SK-N-SH treated with all-trans-retinoic acid at 6 μM for 48 hours (cell line): ENCODE measurements around the gene IL22.

Experiments
- ATAC-seq: fragments of 200-7000 bp; cut with Tn5 transposase; 3 replicates; pipeline ENCODE4 v1.9.1; 2020; ENCODE audit warnings: mild to moderate bottlenecking, moderate library complexity
- BACH2 ChIP-seq: fragments of 250-450 bp; sonication (Bioruptor Pico); IDR thresholded peaks from 2 replicates; pipeline ENCODE4 v1.9.0; 2021; ENCODE audit warnings: mild to moderate bottlenecking, borderline replicate concordance
- CREB5 ChIP-seq: fragments of 250-450 bp; sonication (Bioruptor Pico); IDR thresholded peaks from 2 replicates; pipeline ENCODE4 v1.5.1; 2020; ENCODE audit warnings: low read depth, mild to moderate bottlenecking, moderate library complexity
- CSRNP3 ChIP-seq: fragments of 250-450 bp; sonication (Bioruptor Pico); IDR thresholded peaks from 2 replicates; pipeline ENCODE4 v1.5.1; 2021; ENCODE audit warnings: mild to moderate bottlenecking, moderate library complexity
- ESRRG ChIP-seq: fragments of 250-450 bp; sonication (Bioruptor Pico); IDR thresholded peaks from 2 replicates; pipeline ENCODE4 v1.6.1; 2021; ENCODE audit warnings: mild to moderate bottlenecking
- GLIS3 ChIP-seq: fragments of 250-450 bp; sonication (Bioruptor Pico); IDR thresholded peaks from 2 replicates; pipeline ENCODE4 v1.5.0; 2020; ENCODE audit warnings: mild to moderate bottlenecking, moderate library complexity
- ISL1 ChIP-seq: fragments of 250-450 bp; sonication (Bioruptor Pico); IDR thresholded peaks from 2 replicates; pipeline ENCODE4 v2.1.2; 2022; ENCODE audit warnings: mild to moderate bottlenecking, moderate library complexity
- OSR1 ChIP-seq: fragments of 250-450 bp; sonication (Bioruptor Pico); IDR thresholded peaks from 2 replicates; pipeline ENCODE4 v1.8.0; 2022; ENCODE audit warnings: moderate library complexity, mild to moderate bottlenecking, inconsistent platforms
- PPARA ChIP-seq: fragments of 250-450 bp; sonication (Bioruptor Pico); IDR thresholded peaks from 2 replicates; pipeline ENCODE4 v1.5.0; 2020; ENCODE audit warnings: mild to moderate bottlenecking, borderline replicate concordance
- RARB ChIP-seq: fragments of 250-450 bp; sonication (Bioruptor Pico); IDR thresholded peaks from 2 replicates; pipeline ENCODE4 v1.8.0; 2021; ENCODE audit warnings: mild to moderate bottlenecking, moderate library complexity
- SNAI2 ChIP-seq: fragments of 250-450 bp; sonication (Bioruptor Pico); IDR thresholded peaks from 2 replicates; pipeline ENCODE4 v1.5.0; 2020; ENCODE audit warnings: mild to moderate bottlenecking, moderate library complexity
- TCF4 ChIP-seq: fragments of 250-450 bp; sonication (Bioruptor Pico); IDR thresholded peaks from 2 replicates; pipeline ENCODE4 v1.8.0; 2021; ENCODE audit warnings: mild to moderate bottlenecking, moderate library complexity, borderline replicate concordance
- TSHZ2 ChIP-seq: fragments of 250-450 bp; sonication (Bioruptor Pico); IDR thresholded peaks from 2 replicates; pipeline ENCODE4 v1.5.0; 2020; ENCODE audit warnings: mild to moderate bottlenecking, moderate library complexity
- ZC3H10 ChIP-seq: fragments of 250-450 bp; sonication (Bioruptor Pico); IDR thresholded peaks from 2 replicates; pipeline ENCODE4 v1.5.1; 2021; ENCODE audit warnings: mild to moderate bottlenecking, moderate library complexity
- ZNF565 ChIP-seq: fragments of 450-650 bp; formaldehyde crosslinking; conservative IDR thresholded peaks from 2 replicates; pipeline ENCODE4 v1.5.0; 2020; ENCODE audit warnings: low read depth, mild to moderate bottlenecking, moderate library complexity
- ZNF70 ChIP-seq: fragments of 450-650 bp; formaldehyde crosslinking; IDR thresholded peaks from 2 replicates; pipeline ENCODE4 v1.5.0; 2020; ENCODE audit warnings: mild to moderate bottlenecking, moderate library complexity
- TF ChIP-seq, protein P1 (sequence below): fragments of 250-450 bp; sonication (Bioruptor Pico); IDR thresholded peaks from 2 replicates; pipeline ENCODE4 v1.8.0; 2021; ENCODE audit warnings: low read depth, mild to moderate bottlenecking, moderate library complexity, borderline replicate concordance

Gene IL22

DNA sequence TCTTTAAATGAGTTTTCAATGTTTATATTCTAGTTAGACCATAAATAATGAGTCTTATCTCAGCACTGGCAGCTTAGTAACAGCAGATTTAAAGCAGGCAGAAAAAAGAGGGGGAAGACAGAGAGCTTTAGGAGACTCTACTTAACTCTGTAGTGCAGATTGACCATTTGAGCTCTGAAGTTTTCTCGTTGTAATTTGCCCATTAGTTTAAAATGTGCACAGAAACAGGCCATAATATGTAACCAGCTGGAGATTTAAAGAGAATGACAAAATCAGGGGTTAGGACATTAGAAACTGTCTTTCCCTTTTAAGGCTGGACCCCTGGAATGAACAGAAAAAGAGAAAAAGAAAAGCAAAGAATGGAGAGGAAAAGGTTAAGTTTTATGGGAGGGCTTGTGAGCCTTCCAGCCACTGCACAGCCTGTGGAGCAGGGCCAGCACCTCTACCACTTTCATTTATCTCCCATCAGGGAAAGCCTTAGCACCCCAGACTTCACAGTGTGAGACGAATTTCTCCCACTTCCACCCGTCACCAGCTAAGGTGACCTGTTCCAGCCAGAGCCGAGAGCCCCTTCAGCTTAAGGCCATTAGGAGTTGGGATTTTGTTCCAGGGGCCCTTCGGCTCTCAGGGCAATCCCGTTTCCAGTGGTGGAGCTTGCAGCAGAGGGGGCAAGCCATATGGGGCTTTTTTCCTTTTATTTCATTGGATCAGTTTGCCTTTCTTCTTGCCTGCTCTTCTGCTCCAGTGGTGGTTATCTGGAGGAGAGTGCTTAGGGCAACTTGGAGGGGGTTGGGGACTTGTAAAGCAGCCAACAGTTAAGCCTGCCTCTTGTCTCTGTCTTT lies 8.0 kb downstream of the IL22 start:
- TF ChIP-seq TCF4 (no peak), ZNF70 (CRISPR knock-in tag) (no peak), ZC3H10 (CRISPR knock-in tag) (no peak), ISL1 (CRISPR knock-in tag) (0 out of 2 replicates have a peak, but pooled peaks have one; percentile 10), GLIS3 (no peak), BACH2 (CRISPR knock-in tag) (no peak)
- TF ChIP-seq, all 23 proteins: peak for 1
- peak; percentile 81 for ATAC-seq

- no peak for ATAC-seq
- TF ChIP-seq ZNF70 (CRISPR knock-in tag) (no peak), RARB (CRISPR knock-in tag) (no peak), SNAI2 (CRISPR knock-in tag) (no peak), CSRNP3 (CRISPR knock-in tag) (no peak), TSHZ2 (CRISPR knock-in tag) (no peak), PPARA (CRISPR knock-in tag) (no peak), OSR1 (CRISPR knock-in tag) (no peak), BACH2 (CRISPR knock-in tag) (no peak)
- TF ChIP-seq, protein P1, sequence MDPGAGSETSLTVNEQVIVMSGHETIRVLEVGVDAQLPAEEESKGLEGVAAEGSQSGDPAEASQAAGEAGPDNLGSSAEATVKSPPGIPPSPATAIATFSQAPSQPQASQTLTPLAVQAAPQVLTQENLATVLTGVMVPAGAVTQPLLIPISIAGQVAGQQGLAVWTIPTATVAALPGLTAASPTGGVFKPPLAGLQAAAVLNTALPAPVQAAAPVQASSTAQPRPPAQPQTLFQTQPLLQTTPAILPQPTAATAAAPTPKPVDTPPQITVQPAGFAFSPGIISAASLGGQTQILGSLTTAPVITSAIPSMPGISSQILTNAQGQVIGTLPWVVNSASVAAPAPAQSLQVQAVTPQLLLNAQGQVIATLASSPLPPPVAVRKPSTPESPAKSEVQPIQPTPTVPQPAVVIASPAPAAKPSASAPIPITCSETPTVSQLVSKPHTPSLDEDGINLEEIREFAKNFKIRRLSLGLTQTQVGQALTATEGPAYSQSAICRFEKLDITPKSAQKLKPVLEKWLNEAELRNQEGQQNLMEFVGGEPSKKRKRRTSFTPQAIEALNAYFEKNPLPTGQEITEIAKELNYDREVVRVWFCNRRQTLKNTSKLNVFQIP = no peak
These were observed 10.6 kb downstream of the IL22 start for GRCh38 chr12:68242777-68243176.

DNA sequence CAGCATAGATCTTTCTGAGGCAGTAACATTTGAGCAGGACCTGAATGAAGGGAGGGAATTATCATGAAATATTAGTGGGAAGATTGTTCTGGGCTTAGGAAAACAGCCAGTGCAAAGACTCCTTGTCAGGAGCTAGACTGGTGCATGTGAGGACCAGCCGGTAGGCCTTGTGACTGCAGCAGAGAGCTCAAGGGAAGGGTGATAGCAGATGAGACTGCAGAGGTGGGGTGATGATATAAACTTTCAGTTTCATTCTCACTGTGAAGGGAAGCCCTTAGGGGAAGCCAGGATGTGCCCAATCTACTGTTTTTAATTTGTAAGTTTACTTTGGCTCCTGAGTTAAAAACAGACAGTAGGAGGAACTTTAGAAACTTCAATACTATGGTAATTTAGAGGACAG lies 12.4 kb downstream of the IL22 start:
- peak; percentile 50 for ATAC-seq

More for the DNA sequence above, 12.4 kb downstream of the IL22 start:
- TF ChIP-seq, protein P1 = no peak
- TF ChIP-seq ZNF565 = no peak
- TF ChIP-seq CREB5 (CRISPR knock-in tag) = no peak
- TF ChIP-seq ESRRG (CRISPR knock-in tag) = no peak
- TF ChIP-seq GLIS3 = no peak
- no peak for TF ChIP-seq ZC3H10 (CRISPR knock-in tag)
- TF ChIP-seq CSRNP3 (CRISPR knock-in tag) = no peak
- TF ChIP-seq TCF4 = no peak
- TF ChIP-seq PPARA (CRISPR knock-in tag) = no peak
- TF ChIP-seq ISL1 (CRISPR knock-in tag) = no peak
- no peak for TF ChIP-seq BACH2 (CRISPR knock-in tag)
